Measurements from ENCODE around the gene CA10. TPM values are rescaled to one million over a fixed set of nuclear protein-coding genes. Genes with fewer than 3 reads are reported as not detected.

Gene CA10
- total RNA-seq = not detected in 3 replicates
- long read RNA-seq = 0 reads

- Mint-ChIP-seq H3K36me3 (ENCODE audit: low read depth) (peaks cover 2% of the 10 kb centered on the region), H3K27me3 (ENCODE audit: low read depth) (peaks cover 55% of the 10 kb centered on the region), H3K4me3 (ENCODE audit: unreplicated experiment) (no peak within 1 kb of the TSS), H3K27ac (ENCODE audit: unreplicated experiment) (no peak within 1 kb of the TSS), H3K4me1 (ENCODE audit: low read depth) (peaks cover 10% of the 10 kb centered on the region), H3K9me3 (ENCODE audit: low read depth) (peaks cover 9% of the 10 kb centered on the region)
- DNase-seq (ENCODE audit: low spot score) = peak; percentile 51
- TF ChIP-seq, protein P1, sequence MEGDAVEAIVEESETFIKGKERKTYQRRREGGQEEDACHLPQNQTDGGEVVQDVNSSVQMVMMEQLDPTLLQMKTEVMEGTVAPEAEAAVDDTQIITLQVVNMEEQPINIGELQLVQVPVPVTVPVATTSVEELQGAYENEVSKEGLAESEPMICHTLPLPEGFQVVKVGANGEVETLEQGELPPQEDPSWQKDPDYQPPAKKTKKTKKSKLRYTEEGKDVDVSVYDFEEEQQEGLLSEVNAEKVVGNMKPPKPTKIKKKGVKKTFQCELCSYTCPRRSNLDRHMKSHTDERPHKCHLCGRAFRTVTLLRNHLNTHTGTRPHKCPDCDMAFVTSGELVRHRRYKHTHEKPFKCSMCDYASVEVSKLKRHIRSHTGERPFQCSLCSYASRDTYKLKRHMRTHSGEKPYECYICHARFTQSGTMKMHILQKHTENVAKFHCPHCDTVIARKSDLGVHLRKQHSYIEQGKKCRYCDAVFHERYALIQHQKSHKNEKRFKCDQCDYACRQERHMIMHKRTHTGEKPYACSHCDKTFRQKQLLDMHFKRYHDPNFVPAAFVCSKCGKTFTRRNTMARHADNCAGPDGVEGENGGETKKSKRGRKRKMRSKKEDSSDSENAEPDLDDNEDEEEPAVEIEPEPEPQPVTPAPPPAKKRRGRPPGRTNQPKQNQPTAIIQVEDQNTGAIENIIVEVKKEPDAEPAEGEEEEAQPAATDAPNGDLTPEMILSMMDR (IDR thresholded peaks at IDR 0.05) = peak; percentile 16
Observed at GRCh38 chr17:52158450-52159042, at the start of gene CA10. Gene CA10 (minus strand): TSS chr17:52158714.

- no peak overlapping the region for H3K27ac Mint-ChIP-seq (ENCODE audit: unreplicated experiment)
- no peaks in the 10 kb centered on the region for H3K4me1 Mint-ChIP-seq (ENCODE audit: low read depth)
- TF ChIP-seq, protein P1 (IDR thresholded peaks at IDR 0.05) = no peak
- no peak overlapping the region for H3K4me3 Mint-ChIP-seq (ENCODE audit: unreplicated experiment)
- H3K36me3 Mint-ChIP-seq (ENCODE audit: low read depth) = no peaks in the 10 kb centered on the region
- DNase-seq (ENCODE audit: low spot score) = no peak
- H3K9me3 Mint-ChIP-seq (ENCODE audit: low read depth) = no peaks in the 10 kb centered on the region
- peaks cover 4% of the 10 kb centered on the region for H3K27me3 Mint-ChIP-seq (ENCODE audit: low read depth)
Observed at GRCh38 chr17:52207796-52208195, 49.3 kb upstream of the CA10 start.

DNA sequence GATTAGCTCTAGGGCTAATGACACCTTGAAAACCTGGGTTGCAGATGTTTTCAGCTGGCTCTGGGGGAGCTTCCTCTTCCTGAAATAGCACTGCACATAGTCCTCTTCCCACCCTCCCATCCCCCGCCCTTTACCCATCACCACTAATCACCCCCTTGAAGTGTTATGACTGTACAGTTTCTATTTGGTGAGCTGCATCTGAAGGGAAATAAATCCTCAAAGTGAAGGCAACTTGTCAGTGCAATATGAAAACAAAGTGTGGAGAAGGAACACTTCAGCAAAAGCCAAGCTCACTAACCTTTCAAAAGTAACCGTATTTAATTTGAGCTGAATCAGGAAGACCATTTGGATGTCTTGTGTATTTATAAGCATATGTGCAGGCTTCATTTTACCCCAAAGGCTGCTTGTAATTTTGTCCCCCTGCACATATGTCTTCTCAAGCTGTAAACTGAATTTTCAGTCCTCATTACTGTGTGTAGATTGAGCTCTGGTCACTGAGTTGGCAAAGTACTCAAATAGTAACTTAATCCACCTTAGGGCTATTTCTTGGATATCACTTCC is 44.1 kb upstream of the CA10 start:
- Mint-ChIP-seq H3K9me3 (ENCODE audit: low read depth) (no peaks in the 10 kb centered on the region), H3K4me1 (ENCODE audit: low read depth) (no peaks in the 10 kb centered on the region), H3K4me3 (ENCODE audit: unreplicated experiment) (no peak overlapping the region), H3K36me3 (ENCODE audit: low read depth) (no peaks in the 10 kb centered on the region), H3K27ac (ENCODE audit: unreplicated experiment) (no peak overlapping the region), H3K27me3 (ENCODE audit: low read depth) (peaks cover 4% of the 10 kb centered on the region)
- DNase-seq (ENCODE audit: low spot score) = no peak
- TF ChIP-seq, protein P1 (IDR thresholded peaks at IDR 0.05) = no peak

DNA sequence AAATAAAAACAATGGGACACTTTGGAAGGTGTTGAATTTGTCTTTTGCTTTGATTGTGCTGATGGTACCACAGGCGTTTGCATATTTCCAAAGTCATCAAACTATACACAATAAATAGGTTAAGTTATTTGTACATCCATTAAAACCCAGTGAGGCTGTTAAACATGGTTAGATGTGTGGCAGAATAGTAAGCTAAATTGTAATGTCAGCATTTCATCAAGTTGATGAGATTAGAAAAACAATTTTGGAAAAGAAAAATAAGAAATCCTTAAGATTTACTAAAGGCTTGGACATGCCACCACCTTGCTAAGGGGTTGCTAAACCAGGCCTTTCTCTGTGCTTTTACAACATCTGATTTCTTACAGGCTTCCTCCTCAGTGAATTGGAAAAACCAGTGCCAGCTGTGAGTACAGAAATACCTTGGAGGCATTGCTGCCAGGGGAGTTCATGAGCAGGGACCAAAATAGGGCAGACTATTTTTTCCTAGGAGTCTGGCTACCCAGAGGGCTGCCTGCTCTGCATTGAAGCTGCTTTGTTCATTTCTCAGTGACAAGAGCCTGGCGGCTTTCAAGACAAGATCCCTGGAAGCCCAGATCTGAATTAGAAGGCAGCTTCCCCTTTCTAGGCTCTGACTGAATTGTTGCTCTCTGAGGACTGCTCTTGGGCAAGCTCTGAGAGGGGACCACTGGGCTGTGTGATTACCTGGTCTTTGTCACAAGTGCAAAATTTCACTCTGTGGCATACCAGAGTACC is 43.4 kb upstream of the CA10 start:
- Mint-ChIP-seq H3K4me3 (ENCODE audit: unreplicated experiment) (no peak overlapping the region), H3K27ac (ENCODE audit: unreplicated experiment) (no peak overlapping the region), H3K27me3 (ENCODE audit: low read depth) (peaks cover 4% of the 10 kb centered on the region), H3K4me1 (ENCODE audit: low read depth) (no peaks in the 10 kb centered on the region), H3K36me3 (ENCODE audit: low read depth) (no peaks in the 10 kb centered on the region), H3K9me3 (ENCODE audit: low read depth) (no peaks in the 10 kb centered on the region)
- no peak for DNase-seq (ENCODE audit: low spot score)
- TF ChIP-seq, protein P1 (IDR thresholded peaks at IDR 0.05) = no peak

- peaks cover 4% of the 10 kb centered on the region for H3K27me3 Mint-ChIP-seq (ENCODE audit: low read depth)
- no peak for DNase-seq (ENCODE audit: low spot score)
- no peak overlapping the region for H3K4me3 Mint-ChIP-seq (ENCODE audit: unreplicated experiment)
- no peak overlapping the region for H3K27ac Mint-ChIP-seq (ENCODE audit: unreplicated experiment)
- TF ChIP-seq, protein P1 (IDR thresholded peaks at IDR 0.05) = no peak
- no peaks in the 10 kb centered on the region for H3K4me1 Mint-ChIP-seq (ENCODE audit: low read depth)
- peaks cover 5% of the 10 kb centered on the region for H3K9me3 Mint-ChIP-seq (ENCODE audit: low read depth)
- H3K36me3 Mint-ChIP-seq (ENCODE audit: low read depth) = no peaks in the 10 kb centered on the region
Observed at GRCh38 chr17:52191491-52191890, 33.0 kb upstream of the CA10 start.

Measured in chondrocyte (in vitro differentiated cells).